OCI-LY3 (cell line): ENCODE results near the gene PARD3B.

Experiments used
- H2AFZ ChIP-seq: fragments of 200-600, 300-600 bp; shearing (Covaris generic); 2 replicates; pipeline ENCODE4 v1.6.0; 2014; ENCODE audit warnings: antibody characterized with exemption, low read depth, low read length
- H3K27ac ChIP-seq: fragments of 200-600, 300-600 bp; sonication (generic); 2 replicates; pipeline ENCODE4 v1.5.1; 2014; ENCODE audit warnings: mild to moderate bottlenecking, low read length, moderate library complexity, mixed read lengths
- H3K27me3 ChIP-seq: fragments of 200-600, 300-600 bp; sonication (generic); 2 replicates; pipeline ENCODE4 v1.6.1; 2014; ENCODE audit warnings: low read depth, low read length, mixed read lengths
- H3K36me3 ChIP-seq: fragments of 200-600, 300-600 bp; sonication (generic); replicated peaks from 2 replicates; pipeline ENCODE3; 2014; ENCODE audit warnings: low read depth, low read length, mixed read lengths
- H3K4me1 ChIP-seq: fragments of 300-600, 200-600 bp; sonication (generic); 2 replicates; pipeline ENCODE4 v1.6.1; 2014; ENCODE audit warnings: low read length, mixed read lengths
- H3K4me2 ChIP-seq: fragments of 200-600, 300-600 bp; sonication (generic); 2 replicates; pipeline ENCODE4 v1.6.1; 2014; ENCODE audit warnings: low read length, mixed read lengths
- H3K4me3 ChIP-seq: fragments of 300-600, 200-600 bp; sonication (generic); 2 replicates; pipeline ENCODE4 v1.5.1; 2014; ENCODE audit warnings: antibody characterized with exemption, mild to moderate bottlenecking, low read length, moderate library complexity
- H3K79me2 ChIP-seq: fragments of 300-600, 200-600 bp; shearing (Covaris generic); 2 replicates; pipeline ENCODE4 v1.6.1; 2014; ENCODE audit warnings: mild to moderate bottlenecking, low read length, mixed read lengths
- H3K9ac ChIP-seq: fragments of 300-600, 200-600 bp; shearing (Covaris generic); 2 replicates; pipeline ENCODE4 v1.6.0; 2014; ENCODE audit warnings: mild to moderate bottlenecking, low read length, moderate library complexity
- H3K9me3 ChIP-seq: fragments of 200-600, 300-600 bp; shearing (Covaris generic); 2 replicates; pipeline ENCODE4 v1.6.1; 2014; ENCODE audit warnings: low read length, mixed read lengths; ENCODE audit not compliant: insufficient read depth
- H4K20me1 ChIP-seq: fragments of 200-600, 300-600 bp; sonication (generic); 2 replicates; pipeline ENCODE4 v1.6.1; 2016; ENCODE audit warnings: low read length, mixed read lengths; ENCODE audit not compliant: insufficient read depth
- CTCF ChIP-seq: fragments of 200-600, 300-600 bp; sonication (generic); IDR thresholded peaks from 2 replicates; pipeline ENCODE4 v1.5.1; 2014; ENCODE audit warnings: antibody characterized with exemption, low read length, low read depth
- EZH2phosphoT487 ChIP-seq: fragments of 200-600 bp; shearing (Covaris generic); IDR thresholded peaks from 2 replicates; pipeline ENCODE4 v1.6.1; 2018; ENCODE audit warnings: antibody characterized with exemption, mixed run types, low read depth

The PARD3B gene

GRCh38 chr2:204790076-204790475, 244.8 kb downstream of the PARD3B start:
- no peaks in the 10 kb centered on the region for H3K27me3 ChIP-seq
- no peaks in the 10 kb centered on the region for H3K4me1 ChIP-seq
- no peak overlapping the region for H2AFZ ChIP-seq
- H3K36me3 ChIP-seq: no peaks in the 10 kb centered on the region
- no peak overlapping the region for H3K4me2 ChIP-seq
- H3K9ac ChIP-seq: no peak overlapping the region
- TF ChIP-seq CTCF: no peak
- TF ChIP-seq EZH2phosphoT487: no peak
- H3K27ac ChIP-seq: no peak overlapping the region
- no peaks in the 10 kb centered on the region for H3K9me3 ChIP-seq
- no peaks in the 10 kb centered on the region for H3K79me2 ChIP-seq
- no peaks in the 10 kb centered on the region for H4K20me1 ChIP-seq
- H3K4me3 ChIP-seq: no peak overlapping the region

GRCh38 chr2:204791230-204791629, 246.0 kb downstream of the PARD3B start:
- Histone ChIP-seq H3K4me1 (peaks cover under 1% of the 10 kb centered on the region; the same call in 1 of the 2 replicates), H3K27me3 (no peaks in the 10 kb centered on the region), H3K79me2 (no peaks in the 10 kb centered on the region), H4K20me1 (no peaks in the 10 kb centered on the region), H2AFZ (no peak overlapping the region), H3K36me3 (no peaks in the 10 kb centered on the region), H3K9ac (no peak overlapping the region), H3K4me2 (no peak overlapping the region), H3K9me3 (no peaks in the 10 kb centered on the region), H3K27ac (no peak overlapping the region), H3K4me3 (no peak overlapping the region)
- no peak for TF ChIP-seq EZH2phosphoT487
- TF ChIP-seq CTCF: no peak

DNA sequence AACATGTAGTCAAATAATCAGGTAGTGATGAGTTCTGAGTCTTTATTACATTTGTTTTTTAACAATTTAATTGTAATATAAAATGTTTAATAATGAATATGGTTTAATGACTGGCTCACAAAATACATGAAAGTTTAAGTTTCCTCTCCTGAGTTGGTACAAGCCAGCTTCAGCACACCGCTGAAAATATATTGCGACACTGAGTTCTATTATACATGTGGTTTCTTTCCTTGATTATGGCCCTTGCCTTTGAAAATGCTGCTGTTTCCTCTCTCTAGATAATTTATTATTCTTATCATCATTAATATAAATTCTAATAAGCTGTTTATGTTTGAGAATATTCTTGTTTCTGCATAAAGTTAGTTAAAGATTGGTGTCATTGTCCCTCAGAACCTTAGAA, 249.3 kb downstream of the PARD3B start:
- Histone ChIP-seq H3K27me3 (no peaks in the 10 kb centered on the region), H3K4me1 (peaks cover 6% of the 10 kb centered on the region; the same call in 1 of the 2 replicates), H3K4me2 (no peak overlapping the region), H3K27ac (no peak overlapping the region), H3K79me2 (no peaks in the 10 kb centered on the region), H3K4me3 (no peak overlapping the region), H2AFZ (no peak overlapping the region), H3K9ac (no peak overlapping the region), H4K20me1 (no peaks in the 10 kb centered on the region), H3K36me3 (no peaks in the 10 kb centered on the region), H3K9me3 (no peaks in the 10 kb centered on the region)
- no peak for TF ChIP-seq EZH2phosphoT487
- no peak for TF ChIP-seq CTCF

DNA sequence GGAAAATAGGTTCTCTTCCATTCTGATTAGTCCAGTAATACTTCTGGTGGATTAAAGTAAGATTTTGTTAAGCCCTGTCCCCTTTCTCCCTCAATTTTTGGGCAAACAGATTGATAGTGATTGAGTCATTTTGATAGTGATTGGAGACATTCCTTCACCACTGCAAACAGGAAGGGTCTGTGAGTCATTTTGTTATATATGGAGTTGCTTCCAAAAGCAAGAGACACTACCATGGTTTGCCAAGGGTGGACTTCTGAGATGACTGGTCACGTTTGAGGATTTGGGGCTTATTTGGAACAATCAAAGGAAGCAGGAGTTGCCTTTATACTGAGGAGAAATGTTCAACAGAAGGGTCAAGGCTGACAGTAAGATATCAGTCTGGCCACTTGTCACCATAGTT, 249.9 kb downstream of the PARD3B start:
- H3K36me3 ChIP-seq: no peaks in the 10 kb centered on the region
- no peaks in the 10 kb centered on the region for H3K79me2 ChIP-seq
- H3K4me3 ChIP-seq: no peak overlapping the region
- no peak overlapping the region for H3K9ac ChIP-seq
- no peak overlapping the region for H3K27ac ChIP-seq
- H3K4me2 ChIP-seq: no peak overlapping the region
- no peak for TF ChIP-seq EZH2phosphoT487
- peaks cover 6% of the 10 kb centered on the region; the same call in 1 of the 2 replicates for H3K4me1 ChIP-seq
- no peaks in the 10 kb centered on the region for H3K27me3 ChIP-seq
- no peaks in the 10 kb centered on the region for H3K9me3 ChIP-seq
- no peaks in the 10 kb centered on the region for H4K20me1 ChIP-seq
- no peak overlapping the region for H2AFZ ChIP-seq

GRCh38 chr2:204796581-204796980, 251.3 kb downstream of the PARD3B start:
- Histone ChIP-seq H4K20me1 (no peaks in the 10 kb centered on the region), H3K9ac (no peak overlapping the region), H2AFZ (no peak overlapping the region), H3K36me3 (no peaks in the 10 kb centered on the region), H3K27ac (no peak overlapping the region), H3K4me1 (peaks cover 6% of the 10 kb centered on the region; the same call in 1 of the 2 replicates), H3K79me2 (no peaks in the 10 kb centered on the region), H3K4me2 (no peak overlapping the region), H3K9me3 (no peaks in the 10 kb centered on the region), H3K27me3 (no peaks in the 10 kb centered on the region), H3K4me3 (no peak overlapping the region)
- TF ChIP-seq CTCF: no peak
- no peak for TF ChIP-seq EZH2phosphoT487
